Fibroblast of skin of back (primary cell): Measurements from ENCODE around the gene NTMT1.
A peak's percentile ranks its signal among the peaks of the same experiment; 100 is the strongest.
"Not testable (repeated sequence)": the region's sequence is repeated elsewhere in the genome, so short reads cannot be mapped to it uniquely, and the experiment has no call there.

Experiments used
- DNase-seq: peaks from one replicate; pipeline ENCODE4 v3.0.0-alpha.2; 2013

NTMT1 gene

GRCh38 chr9:129615407-129616285, 10.3 kb upstream of the NTMT1 start:
- DNase-seq = no peak

- peak; percentile 78 for DNase-seq
Measured at GRCh38 chr9:129617167-129617566, 8.8 kb upstream of the NTMT1 start.

GRCh38 chr9:129619787-129620668, 5.9 kb upstream of the NTMT1 start:
- no peak for DNase-seq

- DNase-seq = no peak
Measured at GRCh38 chr9:129620669-129621295, 5.2 kb upstream of the NTMT1 start, which contains the start of gene C9orf50. Gene C9orf50 (minus strand): TSS chr9:129621101. CDS start chr9:129620574, 527 bp downstream.

GRCh38 chr9:129623331-129623730, 2.6 kb upstream of the NTMT1 start:
- DNase-seq = peak; percentile 84

- peak; percentile 59 for DNase-seq
Measured at GRCh38 chr9:129624168-129624759, 1.7 kb upstream of the NTMT1 start.

- DNase-seq = no peak
Measured at GRCh38 chr9:129624947-129625346, 1.0 kb upstream of the NTMT1 start.

- peak; percentile 98 for DNase-seq
Measured at GRCh38 chr9:129626625-129627284, 792 bp downstream of the NTMT1 start.

GRCh38 chr9:129627556-129628440, 1.8 kb downstream of the NTMT1 start:
- no peak for DNase-seq

GRCh38 chr9:129628709-129629108, 2.7 kb downstream of the NTMT1 start:
- DNase-seq = no peak

- no peak for DNase-seq
Measured at GRCh38 chr9:129629251-129629820, 3.4 kb downstream of the NTMT1 start.

- peak; percentile 65 for DNase-seq
Measured at GRCh38 chr9:129630967-129631673, 5.2 kb downstream of the NTMT1 start.

GRCh38 chr9:129631674-129632129, 5.7 kb downstream of the NTMT1 start:
- no peak for DNase-seq

- DNase-seq = no peak
Measured at GRCh38 chr9:129632460-129632859, 6.5 kb downstream of the NTMT1 start.

GRCh38 chr9:129633207-129633606, 7.2 kb downstream of the NTMT1 start:
- DNase-seq = no peak

- DNase-seq = no peak
Measured at GRCh38 chr9:129633848-129634247, 7.9 kb downstream of the NTMT1 start.

- DNase-seq = no peak
Measured at GRCh38 chr9:129635099-129636065, 9.4 kb downstream of the NTMT1 start.

- not testable (repeated sequence) for DNase-seq
Measured at GRCh38 chr9:129636343-129636742, 10.4 kb downstream of the NTMT1 start.
